HEK293T (cell line): ENCODE data around the gene MIPEP.

Experiments
- CTCF ChIA-PET: fragments of 350-600 bp; formaldehyde crosslinking; extraction: SDS; loops from one replicate; lab custom pipeline; 2021; ENCODE audit warnings: antibody characterized with exemption, inconsistent platforms; lab: Yijun Ruan, JAX
- POLR2A ChIA-PET: fragments of 350-600 bp; formaldehyde crosslinking; extraction: SDS; loops from one replicate; lab custom pipeline; 2020; ENCODE audit warnings: antibody characterized with exemption, inconsistent platforms; lab: Yijun Ruan, JAX
- DNase-seq: peaks from one replicate; pipeline ENCODE4 v3.0.0; 2012; ENCODE audit warnings: mixed read lengths; ENCODE audit errors: extremely low spot score
- ARNT ChIP-seq: fragments of 450-650 bp; IDR thresholded peaks from 2 replicates; pipeline ENCODE4 v1.6.1; 2017; ENCODE audit warnings: mild to moderate bottlenecking
- BHLHE40 ChIP-seq: fragments of 450-650 bp; IDR thresholded peaks from 2 replicates; pipeline ENCODE4 v1.6.1; 2016; ENCODE audit warnings: mild to moderate bottlenecking, moderate library complexity, borderline replicate concordance
- CTBP1 ChIP-seq: fragments of 450-650 bp; IDR thresholded peaks from 2 replicates; pipeline ENCODE4 v1.6.1; 2016; ENCODE audit warnings: borderline replicate concordance
- ELF4 ChIP-seq: fragments of 450-650 bp; IDR thresholded peaks from 2 replicates; pipeline ENCODE4 v1.6.1; 2017; ENCODE audit warnings: antibody characterized with exemption
- FOXA1 ChIP-seq: fragments of 450-650 bp; IDR thresholded peaks from 2 replicates; pipeline ENCODE4 v1.6.1; 2016; ENCODE audit warnings: mild to moderate bottlenecking
- FOXK2 ChIP-seq: fragments of 450-650 bp; IDR thresholded peaks from 2 replicates; pipeline ENCODE4 v1.6.1; 2016; ENCODE audit warnings: mild to moderate bottlenecking
- FOXM1 ChIP-seq: fragments of 450-650 bp; IDR thresholded peaks from 2 replicates; pipeline ENCODE4 v1.6.1; 2017; ENCODE audit warnings: mild to moderate bottlenecking, borderline replicate concordance
- HDGF ChIP-seq: fragments of 450-650 bp; IDR thresholded peaks from 2 replicates; pipeline ENCODE4 v1.6.1; 2017; ENCODE audit warnings: antibody characterized with exemption, borderline replicate concordance
- L3MBTL2 ChIP-seq: fragments of 450-650 bp; conservative IDR thresholded peaks from 2 replicates; pipeline ENCODE4 v1.6.1; 2016; ENCODE audit warnings: mild to moderate bottlenecking
- LEF1 ChIP-seq: fragments of 450-650 bp; IDR thresholded peaks from 2 replicates; pipeline ENCODE4 v1.6.1; 2017; ENCODE audit warnings: mild to moderate bottlenecking, borderline replicate concordance
- NFRKB ChIP-seq: fragments of 450-650 bp; IDR thresholded peaks from 2 replicates; pipeline ENCODE4 v1.6.1; 2016; ENCODE audit warnings: mild to moderate bottlenecking, moderate library complexity
- SP1 ChIP-seq: fragments of 450-650 bp; IDR thresholded peaks from 2 replicates; pipeline ENCODE4 v1.6.1; 2017
- SUZ12 ChIP-seq: fragments of 450-650 bp; IDR thresholded peaks from 2 replicates; pipeline ENCODE4 v1.6.1; 2016; ENCODE audit warnings: mild to moderate bottlenecking
- TARDBP ChIP-seq: fragments of 450-650 bp; IDR thresholded peaks from 2 replicates; pipeline ENCODE4 v1.6.1; 2016
- ZNF384 ChIP-seq: fragments of 450-650 bp; IDR thresholded peaks from 2 replicates; pipeline ENCODE4 v1.6.1; 2016
- TF ChIP-seq, protein P1 (sequence below): fragments of 450-650 bp; IDR thresholded peaks from 2 replicates; pipeline ENCODE4 v1.6.1; 2016

Gene MIPEP

DNA sequence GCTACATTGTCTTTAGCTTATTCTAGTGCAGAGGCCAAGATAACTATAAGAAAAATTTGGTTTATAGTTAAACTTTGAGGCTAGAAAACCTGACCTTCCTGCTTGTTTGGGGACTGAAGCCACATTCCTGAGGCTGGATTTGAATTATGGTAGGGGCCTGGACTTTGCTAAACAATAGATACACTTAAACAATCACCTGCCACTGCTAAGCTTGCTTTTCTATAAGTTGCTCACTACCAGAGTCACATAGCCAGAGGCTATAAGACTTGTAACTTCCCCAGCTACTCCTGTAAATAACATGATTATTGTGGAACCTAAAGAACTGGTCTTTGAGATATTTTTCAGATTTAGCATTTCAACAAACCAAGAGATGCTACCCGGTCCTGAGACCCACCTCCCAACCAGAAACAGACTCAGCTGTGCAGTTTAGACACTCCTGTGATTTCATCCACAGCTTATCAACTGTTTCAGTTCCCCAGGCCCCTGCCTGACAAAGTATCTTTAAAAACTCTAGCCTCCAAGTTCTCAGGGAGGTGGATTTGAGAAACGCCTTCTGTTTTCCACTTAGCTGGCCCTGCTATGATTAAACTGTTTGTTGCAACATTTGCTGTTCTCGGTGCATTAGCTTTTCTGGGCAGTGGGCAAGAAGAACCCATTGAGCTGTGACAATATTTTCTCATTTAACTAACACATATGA is 77.7 kb downstream of the MIPEP start:
- POLR2A ChIA-PET: no interaction called here
- DNase-seq: no peak
- TF ChIP-seq ZNF384 (no peak), CTBP1 (no peak), TARDBP (no peak), SUZ12 (no peak), ELF4 (no peak), ARNT (no peak), SP1 (no peak), FOXM1 (no peak), FOXK2 (no peak), HDGF (no peak), LEF1 (no peak)
- CTCF ChIA-PET: interaction anchor here (0.6 kb wide), 1 partner anchor 1203 kb away, joined by 4 read pairs; no protein-coding TSS in a partner anchor

DNA sequence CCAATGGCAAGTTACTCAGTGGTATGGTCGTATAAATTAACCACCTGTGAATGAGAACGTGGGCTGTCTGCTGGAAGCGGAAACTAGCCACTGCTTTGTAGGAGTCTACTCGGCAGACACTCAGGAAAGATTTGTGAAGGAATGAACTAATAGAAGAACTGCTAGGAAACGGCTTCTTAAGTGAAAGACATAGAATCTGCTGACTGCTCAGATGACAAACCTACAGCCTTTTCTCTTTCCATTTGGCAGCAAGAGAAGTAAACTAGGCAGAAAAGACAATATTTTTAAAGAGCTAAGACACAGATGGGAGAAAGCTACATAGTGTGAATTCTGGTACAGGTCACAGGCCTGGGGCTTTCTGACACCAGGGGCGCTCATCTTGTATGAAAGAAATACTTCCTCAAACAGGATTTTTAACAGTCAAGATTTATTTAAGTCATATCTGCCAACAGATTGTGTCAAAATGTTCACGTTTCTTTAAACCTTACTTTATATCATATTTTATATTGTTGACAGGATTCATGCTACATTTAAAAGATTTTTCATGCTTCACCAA is 78.4 kb downstream of the MIPEP start:
- ChIA-PET CTCF (interaction anchor here (0.6 to 0.7 kb wide), 2 partner anchors 44 to 1204 kb away, joined by 3 to 4 read pairs; no protein-coding TSS in a partner anchor), POLR2A (no interaction called here)
- DNase-seq: no peak
- no peak for TF ChIP-seq NFRKB
- TF ChIP-seq SUZ12: no peak
- no peak for TF ChIP-seq HDGF
- TF ChIP-seq FOXM1: no peak
- TF ChIP-seq FOXA1: no peak
- TF ChIP-seq TARDBP: no peak
- TF ChIP-seq SP1: no peak
- TF ChIP-seq, protein P1, sequence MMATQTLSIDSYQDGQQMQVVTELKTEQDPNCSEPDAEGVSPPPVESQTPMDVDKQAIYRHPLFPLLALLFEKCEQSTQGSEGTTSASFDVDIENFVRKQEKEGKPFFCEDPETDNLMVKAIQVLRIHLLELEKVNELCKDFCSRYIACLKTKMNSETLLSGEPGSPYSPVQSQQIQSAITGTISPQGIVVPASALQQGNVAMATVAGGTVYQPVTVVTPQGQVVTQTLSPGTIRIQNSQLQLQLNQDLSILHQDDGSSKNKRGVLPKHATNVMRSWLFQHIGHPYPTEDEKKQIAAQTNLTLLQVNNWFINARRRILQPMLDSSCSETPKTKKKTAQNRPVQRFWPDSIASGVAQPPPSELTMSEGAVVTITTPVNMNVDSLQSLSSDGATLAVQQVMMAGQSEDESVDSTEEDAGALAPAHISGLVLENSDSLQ: no peak
- TF ChIP-seq LEF1: no peak

DNA sequence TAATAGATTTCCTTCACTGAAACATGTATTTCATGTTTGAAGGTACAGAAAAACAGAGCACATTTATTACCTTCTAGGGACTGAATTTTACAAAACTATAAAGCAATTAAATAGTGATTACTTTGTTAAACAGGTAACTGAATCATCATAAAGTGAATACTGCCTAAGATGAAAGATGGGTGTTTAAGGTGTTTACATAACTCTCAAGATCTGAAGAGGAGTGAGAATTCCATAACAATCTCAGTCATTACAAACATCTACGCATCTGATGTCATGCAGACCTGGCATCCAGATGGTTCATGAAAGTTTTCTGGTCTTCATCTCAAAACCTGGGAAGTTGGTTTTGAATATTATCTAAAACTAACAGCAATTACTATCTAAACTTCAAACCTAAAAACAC is 80.4 kb downstream of the MIPEP start:
- ChIA-PET POLR2A (no interaction called here), CTCF (no interaction called here)
- no peak for TF ChIP-seq LEF1
- TF ChIP-seq, protein P1: no peak
- no peak for TF ChIP-seq NFRKB
- TF ChIP-seq CTBP1: no peak
- TF ChIP-seq HDGF: no peak
- TF ChIP-seq TARDBP: no peak
- no peak for TF ChIP-seq ELF4
- TF ChIP-seq SUZ12: no peak
- TF ChIP-seq ARNT: no peak
- TF ChIP-seq ZNF384: no peak
- no peak for TF ChIP-seq BHLHE40
- TF ChIP-seq FOXK2: no peak
- no peak for TF ChIP-seq SP1
- TF ChIP-seq FOXM1: no peak
- no peak for TF ChIP-seq FOXA1
- no peak for TF ChIP-seq L3MBTL2
- DNase-seq: no peak

DNA sequence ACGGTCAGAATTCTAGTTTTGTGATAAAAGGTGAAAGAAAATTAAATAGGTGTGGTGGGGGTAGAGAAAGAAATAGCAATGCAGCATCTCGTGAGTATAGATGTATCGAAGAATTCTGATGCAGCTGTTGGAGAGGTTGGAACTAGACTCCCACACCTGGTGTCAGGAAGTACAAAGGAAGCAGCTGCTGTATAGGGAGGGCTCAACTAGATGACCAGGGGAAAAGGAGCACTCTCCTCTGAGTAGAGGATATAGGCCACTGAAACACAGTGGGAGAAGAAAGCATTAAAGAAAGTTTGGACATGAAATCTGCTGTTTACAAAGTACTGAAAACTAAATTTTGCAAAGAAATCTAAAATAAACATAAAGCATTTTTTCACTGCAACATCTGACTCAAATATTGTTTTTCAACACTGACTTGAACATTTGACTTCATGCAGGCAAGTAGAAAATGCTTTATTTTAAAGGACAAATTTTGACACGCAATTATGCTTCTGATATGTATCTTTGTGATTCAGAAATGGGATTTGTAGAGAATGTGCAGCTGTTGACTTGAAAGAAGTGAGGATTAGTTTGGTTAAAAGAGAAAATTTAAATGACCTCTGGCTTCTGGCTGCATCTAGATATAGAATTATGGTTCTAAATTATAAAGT is 82.2 kb downstream of the MIPEP start:
- ChIA-PET CTCF (no interaction called here), POLR2A (no interaction called here)
- DNase-seq: no peak
- no peak for TF ChIP-seq LEF1
- TF ChIP-seq L3MBTL2: no peak
- no peak for TF ChIP-seq FOXM1
- TF ChIP-seq TARDBP: no peak
- no peak for TF ChIP-seq CTBP1
- no peak for TF ChIP-seq BHLHE40
- TF ChIP-seq SUZ12: no peak
- no peak for TF ChIP-seq SP1
- no peak for TF ChIP-seq ELF4
- no peak for TF ChIP-seq NFRKB
- TF ChIP-seq, protein P1: no peak
- no peak for TF ChIP-seq ZNF384
- no peak for TF ChIP-seq ARNT
- no peak for TF ChIP-seq HDGF
- no peak for TF ChIP-seq FOXK2

DNA sequence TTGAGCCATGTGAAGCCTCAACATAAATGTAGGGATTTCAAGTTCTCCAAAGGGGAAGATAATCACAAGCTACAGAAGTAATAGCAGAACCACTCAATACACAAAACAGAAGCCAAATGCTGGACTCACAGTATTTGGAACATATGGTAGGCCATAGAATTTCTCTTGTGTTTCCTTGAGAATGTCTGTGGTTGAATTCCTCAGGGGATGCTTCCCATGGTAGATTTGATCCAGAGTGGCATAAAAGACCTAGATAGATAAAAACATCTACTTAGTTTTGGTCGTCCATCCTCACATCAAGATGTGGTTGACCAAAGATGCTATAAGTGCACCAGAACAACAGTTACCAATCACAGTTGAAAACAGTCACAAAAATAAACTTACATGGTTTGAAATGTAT is 83.4 kb downstream of the MIPEP start:
- CTCF ChIA-PET: no interaction called here
- DNase-seq: no peak
- no peak for TF ChIP-seq CTBP1
- TF ChIP-seq NFRKB: no peak
- TF ChIP-seq ELF4: no peak
- TF ChIP-seq FOXA1: no peak
- POLR2A ChIA-PET: no interaction called here

DNA sequence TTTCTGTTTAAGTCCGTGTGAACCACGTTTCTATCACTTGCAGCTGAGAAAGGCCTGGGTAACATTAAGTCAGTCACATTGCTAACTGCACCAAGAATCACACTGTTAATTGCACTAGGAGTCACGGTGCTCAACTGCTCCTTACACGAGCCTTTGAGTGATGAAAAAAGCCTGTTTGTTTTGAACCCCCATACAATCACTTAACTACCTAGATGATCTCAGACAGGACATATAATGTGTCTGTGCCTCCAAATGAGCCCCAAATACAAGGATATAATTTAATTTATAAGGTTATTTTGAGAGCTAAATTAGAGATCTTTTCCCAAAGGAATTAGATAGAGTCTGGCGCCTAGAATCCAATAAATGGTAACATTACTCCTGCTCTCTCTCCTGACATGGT is 84.1 kb downstream of the MIPEP start:
- CTCF ChIA-PET: no interaction called here
- no peak for DNase-seq
- TF ChIP-seq FOXK2: no peak
- TF ChIP-seq ARNT: no peak
- TF ChIP-seq FOXM1: no peak
- TF ChIP-seq ZNF384: no peak
- no peak for TF ChIP-seq LEF1
- TF ChIP-seq L3MBTL2: no peak
- TF ChIP-seq NFRKB: no peak
- no peak for TF ChIP-seq BHLHE40
- no peak for TF ChIP-seq HDGF
- POLR2A ChIA-PET: no interaction called here
